Stimulated activated CD8-positive, alpha-beta memory T cell treated with anti-CD3 and anti-CD28 coated beads, Interleukin-7, amount 100 ng/mL, for 24 hours (primary cell): ENCODE measurements around the gene ASCL4.

Experiments
- DNase-seq: peaks from one replicate; pipeline ENCODE4 v3.0.0-alpha.2; 2020; ENCODE audit warnings: low read depth

The ASCL4 gene

GRCh38 chr12:107779077-107779831, 4.8 kb downstream of the ASCL4 start:
- DNase-seq = no peak

- DNase-seq = no peak
Measured at GRCh38 chr12:107780298-107780697, 5.8 kb downstream of the ASCL4 start.

- no peak for DNase-seq
Measured at GRCh38 chr12:107782067-107782466, 7.6 kb downstream of the ASCL4 start.

GRCh38 chr12:107783406-107784376, 9.2 kb downstream of the ASCL4 start:
- DNase-seq = no peak

- no peak for DNase-seq
Measured at GRCh38 chr12:107788281-107788680, 13.8 kb downstream of the ASCL4 start.

GRCh38 chr12:107788690-107789458, 14.4 kb downstream of the ASCL4 start:
- DNase-seq = no peak

GRCh38 chr12:107791465-107792089, 17.1 kb downstream of the ASCL4 start:
- DNase-seq = no peak

- DNase-seq = no peak
Measured at GRCh38 chr12:107794451-107794850, 19.9 kb downstream of the ASCL4 start.

- no peak for DNase-seq
Measured at GRCh38 chr12:107798580-107798979, 24.1 kb downstream of the ASCL4 start.

GRCh38 chr12:107801150-107801549, 26.6 kb downstream of the ASCL4 start:
- no peak for DNase-seq

- no peak for DNase-seq
Measured at GRCh38 chr12:107803092-107803491, 28.6 kb downstream of the ASCL4 start.

GRCh38 chr12:107805488-107806180, 31.1 kb downstream of the ASCL4 start:
- DNase-seq = no peak

- no peak for DNase-seq
Measured at GRCh38 chr12:107807471-107808150, 33.1 kb downstream of the ASCL4 start.

GRCh38 chr12:107817250-107817649, 42.7 kb downstream of the ASCL4 start:
- DNase-seq = no peak

GRCh38 chr12:107818984-107819383, 44.5 kb downstream of the ASCL4 start:
- no peak for DNase-seq

- DNase-seq = no peak
Measured at GRCh38 chr12:107822356-107822755, 47.9 kb downstream of the ASCL4 start.
